Gastrocnemius medialis (tissue), 4 donors: ENCODE data around the gene TMPRSS4. TPM values are rescaled to one million over a fixed set of nuclear protein-coding genes. Genes with fewer than 3 reads are reported as not detected.

Experiments used
- ATAC-seq, 2 donors: fragments of 150-250 bp; one replicate each; pipeline ENCODE4 v1.9.1; 2016
- DNase-seq, 2 donors: peaks; one replicate each; pipeline ENCODE4 v3.0.0-alpha.2; 2019
- H3K27ac ChIP-seq, 4 donors: fragments of 200-600 bp; sonication (generic); 1 replicate in 1 of 4; 2 replicates in 3 of 4; pipeline ENCODE4 v1.5.1; 2016 to 2018; ENCODE audit warnings: mild to moderate bottlenecking in 2 of 4, moderate library complexity in 1 of 4
- H3K27me3 ChIP-seq, 3 donors: fragments of 200-600 bp; sonication (generic) in 2 of 3; 1 replicate in 1 of 3; 2 replicates in 2 of 3; pipeline versions ENCODE4 v1.5.1 to v1.6.0; 2016 to 2019; ENCODE audit warnings: mild to moderate bottlenecking in 1 of 3, moderate library complexity in 1 of 3
- H3K36me3 ChIP-seq, 2 donors: fragments of 200-600 bp; sonication (generic) in 1 of 2; one replicate each; pipeline ENCODE4 v1.5.1; 2017 to 2018
- H3K4me1 ChIP-seq, 2 donors: fragments of 200-600 bp; sonication (generic) in 1 of 2; one replicate each; pipeline ENCODE4 v1.5.1; 2016 to 2017; ENCODE audit warnings: mild to moderate bottlenecking in 2 of 2
- H3K4me3 ChIP-seq, 4 donors: fragments of 200-600 bp; sonication (generic) in 3 of 4; 1 replicate in 1 of 4; 2 replicates in 3 of 4; pipeline ENCODE4 v1.5.1; 2016 to 2019; ENCODE audit warnings: mild to moderate bottlenecking in 2 of 4
- H3K9me3 ChIP-seq, 3 donors: fragments of 200-600 bp; sonication (generic) in 2 of 3; 1 replicate in 1 of 3; 2 replicates in 2 of 3; pipeline ENCODE4 v1.5.1; 2016 to 2019
- POLR2A ChIP-seq, 2 donors: fragments of 450-650 bp; IDR thresholded peaks; one replicate each; pipeline ENCODE4 v1.6.1; 2017; ENCODE audit warnings: antibody characterized with exemption in 2 of 2, mild to moderate bottlenecking in 2 of 2, moderate library complexity in 2 of 2
- in situ Hi-C, 4 donors: fragments of 200-750 bp; cut with MboI; loops; one replicate each; pipeline versions ENCODE4 v1.15.0 to v1.8.0; 2017; ENCODE audit warnings: low sequenced_read_pairs in 4 of 4
- intact Hi-C: fragments of 100-400 bp; cut with DNase I; formaldehyde crosslinking; loops from one replicate; pipeline ENCODE4 v1.15.1; 2023; ENCODE audit warnings: low total_unique reads
- total RNA-seq, 4 donors: library from RNA; depleted of rRNA; stranded (reverse); fragments of >200 nt; gene quantifications; one replicate each; pipeline versions ENCODE4 v1.1.0 to v1.2.3, GENCODE V29; 2016
- TF ChIP-seq, protein P1 (sequence below), 5 experiments: fragments of 450-650 bp in 3 of 5; fragments of 200-600 bp in 2 of 5; sonication (generic) in 2 of 5; IDR thresholded peaks in 4 of 5; conservative IDR thresholded peaks in 1 of 5; 1 replicate in 4 of 5; 2 replicates in 1 of 5; pipeline ENCODE4 v1.5.1; 2016 to 2019; ENCODE audit warnings: antibody characterized with exemption in 5 of 5, mild to moderate bottlenecking in 3 of 5, moderate library complexity in 3 of 5

Gene TMPRSS4
- total RNA-seq, 4 donors from 2014 or later = 1.1 TPM; not detected in 3

DNA sequence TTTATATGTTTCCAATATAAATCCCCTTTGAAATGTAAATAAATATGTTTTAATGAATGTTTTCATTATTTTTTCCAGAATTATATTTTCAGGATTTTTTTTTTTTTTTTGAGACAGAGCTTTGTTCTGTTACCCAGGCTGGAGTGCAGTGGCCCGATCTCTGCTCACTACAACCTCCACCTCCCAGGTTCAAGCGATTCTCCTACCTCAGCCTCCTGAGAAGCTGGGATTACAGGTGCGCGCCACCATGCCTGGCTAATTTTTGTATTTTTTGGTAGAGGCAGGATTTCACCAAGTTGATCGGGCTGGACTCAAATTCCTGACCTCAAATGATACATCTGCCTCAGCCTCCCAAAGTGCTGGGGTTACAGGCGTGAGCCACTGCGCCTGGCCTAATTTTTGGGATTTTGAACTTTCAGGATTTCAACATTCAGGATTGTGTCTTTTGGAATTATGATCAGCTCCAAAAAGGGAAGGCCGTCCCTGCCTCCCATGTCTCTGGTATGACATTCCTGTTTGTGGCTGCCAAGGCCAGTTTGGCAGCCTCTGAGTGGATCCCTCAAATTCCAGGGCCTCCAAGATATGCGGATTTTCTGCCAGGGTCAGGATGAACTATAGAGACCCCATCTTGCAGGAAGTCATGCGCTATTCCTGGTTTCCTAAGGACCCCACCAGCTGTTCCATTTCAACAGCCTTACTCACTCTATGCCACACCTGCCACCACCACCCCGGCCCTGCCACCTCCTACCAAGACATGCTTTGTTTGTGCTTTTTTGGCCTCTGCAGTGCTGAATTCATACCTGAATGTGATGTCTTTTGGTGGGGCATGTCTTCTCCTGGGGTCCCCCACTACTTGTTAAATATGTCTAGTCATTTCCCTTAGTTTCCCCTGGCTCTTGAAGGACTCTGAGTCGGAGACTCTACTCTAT lies 21.9 kb upstream of the TMPRSS4 start:
- Histone ChIP-seq H3K27ac (no peak overlapping the region), H3K9me3 (no peaks in the 10 kb centered on the region), H3K27me3 (no peaks in the 10 kb centered on the region), H3K4me1 (peaks cover 0 to 3% of the 10 kb centered on the region in 2 donors), H3K36me3 (no peaks in the 10 kb centered on the region), H3K4me3 (no peak overlapping the region)
- in situ Hi-C loops (loop anchor here (10.0 to 25.0 kb wide), 3 partner anchors 110 to 618 kb away; no protein-coding TSS in a partner anchor), intact Hi-C loops (loop anchor here (10.0 kb wide), 1 partner anchor 110 kb away; no protein-coding TSS in a partner anchor)
- ATAC-seq = no peak
- no peak for DNase-seq
- TF ChIP-seq, protein P1, sequence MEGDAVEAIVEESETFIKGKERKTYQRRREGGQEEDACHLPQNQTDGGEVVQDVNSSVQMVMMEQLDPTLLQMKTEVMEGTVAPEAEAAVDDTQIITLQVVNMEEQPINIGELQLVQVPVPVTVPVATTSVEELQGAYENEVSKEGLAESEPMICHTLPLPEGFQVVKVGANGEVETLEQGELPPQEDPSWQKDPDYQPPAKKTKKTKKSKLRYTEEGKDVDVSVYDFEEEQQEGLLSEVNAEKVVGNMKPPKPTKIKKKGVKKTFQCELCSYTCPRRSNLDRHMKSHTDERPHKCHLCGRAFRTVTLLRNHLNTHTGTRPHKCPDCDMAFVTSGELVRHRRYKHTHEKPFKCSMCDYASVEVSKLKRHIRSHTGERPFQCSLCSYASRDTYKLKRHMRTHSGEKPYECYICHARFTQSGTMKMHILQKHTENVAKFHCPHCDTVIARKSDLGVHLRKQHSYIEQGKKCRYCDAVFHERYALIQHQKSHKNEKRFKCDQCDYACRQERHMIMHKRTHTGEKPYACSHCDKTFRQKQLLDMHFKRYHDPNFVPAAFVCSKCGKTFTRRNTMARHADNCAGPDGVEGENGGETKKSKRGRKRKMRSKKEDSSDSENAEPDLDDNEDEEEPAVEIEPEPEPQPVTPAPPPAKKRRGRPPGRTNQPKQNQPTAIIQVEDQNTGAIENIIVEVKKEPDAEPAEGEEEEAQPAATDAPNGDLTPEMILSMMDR (IDR thresholded peaks at IDR 0.05 in 4 of 5, conservative IDR thresholded peaks at IDR 0.05 in 1 of 5) = no peak
- TF ChIP-seq POLR2A (IDR thresholded peaks at IDR 0.05) = no peak

DNA sequence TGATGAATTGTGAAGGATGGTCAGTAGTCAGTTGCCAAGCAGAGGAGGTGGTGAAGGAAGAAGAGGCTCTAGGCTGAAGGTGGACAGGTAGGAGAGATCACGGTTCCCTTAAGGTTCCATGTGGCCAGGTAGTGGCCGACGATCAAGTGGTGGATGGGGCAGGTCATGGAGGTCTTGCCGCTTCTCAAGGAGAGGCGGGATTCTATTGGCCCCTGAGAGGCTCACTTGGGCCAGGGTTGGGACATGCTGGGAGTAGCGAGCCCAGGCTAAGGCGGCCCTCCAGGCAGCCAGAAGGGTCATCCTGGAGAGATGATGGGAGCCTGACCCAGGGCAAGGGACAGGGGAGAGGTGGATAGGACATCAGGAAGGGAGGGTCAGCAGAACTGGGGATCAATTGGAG lies 20.9 kb upstream of the TMPRSS4 start:
- TF ChIP-seq POLR2A (IDR thresholded peaks at IDR 0.05) = no peak
- TF ChIP-seq, protein P1 (IDR thresholded peaks at IDR 0.05 in 4 of 5, conservative IDR thresholded peaks at IDR 0.05 in 1 of 5) = no peak
- intact Hi-C loops (loop anchor here (10.0 kb wide), 1 partner anchor 111 kb away; no protein-coding TSS in a partner anchor), in situ Hi-C loops (loop anchor here (10.0 to 25.0 kb wide), 3 partner anchors 111 to 619 kb away; no protein-coding TSS in a partner anchor)
- H3K36me3 ChIP-seq = no peaks in the 10 kb centered on the region
- DNase-seq (no peak), ATAC-seq (no peak)
- no peaks in the 10 kb centered on the region for H3K27me3 ChIP-seq
- peaks cover 3 to 12% of the 10 kb centered on the region in 2 donors for H3K4me1 ChIP-seq
- no peak overlapping the region for H3K4me3 ChIP-seq
- H3K9me3 ChIP-seq = no peaks in the 10 kb centered on the region
- H3K27ac ChIP-seq = no peak overlapping the region

DNA sequence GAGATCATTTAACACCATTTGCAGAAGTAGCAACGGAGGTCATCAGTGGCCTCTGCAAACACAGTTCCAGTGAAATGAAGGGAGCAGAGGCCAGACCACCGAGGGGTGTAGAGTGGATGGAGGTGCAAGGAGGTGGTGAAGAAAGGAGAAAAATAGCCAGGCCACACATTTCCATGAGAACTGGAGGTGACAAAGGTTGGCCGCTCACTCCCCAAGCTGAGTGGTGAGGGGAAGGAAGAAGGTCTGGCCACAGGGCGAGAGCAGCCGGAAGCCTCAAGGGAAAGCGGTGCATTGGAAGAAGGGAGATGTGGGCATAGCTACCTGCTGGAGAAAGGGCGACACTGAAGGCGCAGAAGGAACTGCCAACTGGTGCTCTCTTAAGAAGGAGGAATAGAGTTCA lies 20.1 kb upstream of the TMPRSS4 start:
- Histone ChIP-seq H3K36me3 (no peaks in the 10 kb centered on the region), H3K27ac (no peak overlapping the region), H3K4me1 (peaks cover 8 to 19% of the 10 kb centered on the region in 2 donors), H3K9me3 (no peaks in the 10 kb centered on the region), H3K27me3 (no peaks in the 10 kb centered on the region), H3K4me3 (no peak overlapping the region)
- intact Hi-C loops (loop anchor here (10.0 kb wide), 1 partner anchor 112 kb away; no protein-coding TSS in a partner anchor), in situ Hi-C loops (loop anchor here (10.0 to 25.0 kb wide), 3 partner anchors 112 to 620 kb away; no protein-coding TSS in a partner anchor)
- TF ChIP-seq POLR2A (IDR thresholded peaks at IDR 0.05) = no peak
- TF ChIP-seq, protein P1 (IDR thresholded peaks at IDR 0.05 in 4 of 5, conservative IDR thresholded peaks at IDR 0.05 in 1 of 5) = no peak
- no peak for ATAC-seq
- no peak for DNase-seq

DNA sequence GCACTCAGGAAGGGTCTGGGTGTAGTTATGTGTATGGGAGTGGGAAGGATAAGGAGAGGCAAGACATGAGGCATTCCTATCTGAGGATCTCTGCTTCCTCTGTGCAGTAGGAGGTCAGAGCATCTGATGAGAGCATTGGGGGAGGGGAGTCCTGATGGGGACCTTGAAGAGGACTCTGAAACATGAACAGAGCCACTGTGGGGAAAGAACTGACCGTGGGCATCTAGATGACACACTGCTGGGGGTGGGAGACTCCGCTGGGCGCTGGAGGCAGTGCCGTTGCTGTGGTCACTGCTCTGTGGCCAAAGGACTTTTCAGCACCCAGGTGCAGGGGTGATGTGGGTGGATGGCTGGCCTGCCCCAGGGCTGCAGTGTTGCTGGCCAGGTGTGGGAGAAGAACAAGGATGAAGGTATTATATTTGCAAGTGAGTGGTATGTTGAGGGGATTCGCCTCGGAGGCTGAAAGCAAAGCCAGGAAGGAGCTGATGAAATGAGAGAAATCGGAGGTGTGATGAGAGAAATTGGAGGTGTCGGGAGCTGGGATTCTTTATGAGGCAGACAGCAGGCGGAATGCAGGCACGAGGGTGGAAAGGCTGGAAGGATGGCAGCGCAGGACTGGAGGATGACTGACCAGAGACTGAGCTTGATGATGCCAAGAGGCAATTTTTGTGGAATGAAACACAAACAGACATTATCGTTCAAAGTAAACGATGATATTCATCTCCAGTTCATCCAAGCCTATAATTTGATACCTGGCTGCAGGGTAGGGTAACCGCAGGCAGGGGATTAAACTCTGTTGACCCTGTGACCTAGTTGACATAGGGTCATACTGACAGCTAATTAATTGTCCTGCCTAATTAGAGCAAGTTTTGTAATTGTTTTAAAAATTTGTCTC lies 19.4 kb upstream of the TMPRSS4 start:
- no peak for ATAC-seq
- Histone ChIP-seq H3K4me1 (peaks cover 8 to 20% of the 10 kb centered on the region in 2 donors), H3K27ac (no peak overlapping the region), H3K36me3 (no peaks in the 10 kb centered on the region), H3K27me3 (no peaks in the 10 kb centered on the region), H3K9me3 (no peaks in the 10 kb centered on the region), H3K4me3 (no peak overlapping the region)
- DNase-seq = no peak
- TF ChIP-seq, protein P1 (IDR thresholded peaks at IDR 0.05 in 4 of 5, conservative IDR thresholded peaks at IDR 0.05 in 1 of 5) = no peak
- no peak for TF ChIP-seq POLR2A (IDR thresholded peaks at IDR 0.05)
- in situ Hi-C loops (loop anchor here (10.0 to 25.0 kb wide), 3 partner anchors 113 to 620 kb away; no protein-coding TSS in a partner anchor), intact Hi-C loops (loop anchor here (10.0 kb wide), 1 partner anchor 113 kb away; no protein-coding TSS in a partner anchor)
